ENCODE results near the gene SPC25.

SPC25 gene

DNA sequence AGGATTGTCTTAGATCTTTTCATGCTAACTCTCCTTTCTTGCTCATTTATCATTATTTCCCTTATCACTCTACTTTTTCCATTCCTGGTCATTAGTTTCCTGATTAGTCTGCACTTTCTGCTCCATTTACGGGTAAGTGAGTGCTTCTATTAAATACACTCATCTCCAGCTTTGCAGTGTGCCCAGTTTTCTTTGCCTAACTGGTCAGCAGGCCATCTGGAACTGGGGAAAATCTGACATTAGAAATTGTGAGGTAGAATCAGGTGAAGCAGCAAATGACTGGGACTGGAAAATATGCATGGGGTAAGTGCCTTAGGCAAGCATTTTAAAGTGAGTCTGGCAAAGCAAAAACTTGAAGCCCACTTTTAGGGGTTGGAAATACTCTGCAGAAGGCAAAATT lies 40.0 kb upstream of the SPC25 start:
- ChIA-PET CTCF (interaction anchor here (1.1 to 2.5 kb wide), 4 partner anchors 9 to 583 kb away, joined by 3 to 7 read pairs (median 4); no protein-coding TSS in a partner anchor), POLR2A (no interaction called here)
- TF ChIP-seq CTCF (IDR thresholded peaks at IDR 0.05; ENCODE audit: control extremely low read depth, extremely low read depth, low read depth, missing control alignments), result no peak
- no peak for DNase-seq (ENCODE audit: extremely low spot score)

DNA sequence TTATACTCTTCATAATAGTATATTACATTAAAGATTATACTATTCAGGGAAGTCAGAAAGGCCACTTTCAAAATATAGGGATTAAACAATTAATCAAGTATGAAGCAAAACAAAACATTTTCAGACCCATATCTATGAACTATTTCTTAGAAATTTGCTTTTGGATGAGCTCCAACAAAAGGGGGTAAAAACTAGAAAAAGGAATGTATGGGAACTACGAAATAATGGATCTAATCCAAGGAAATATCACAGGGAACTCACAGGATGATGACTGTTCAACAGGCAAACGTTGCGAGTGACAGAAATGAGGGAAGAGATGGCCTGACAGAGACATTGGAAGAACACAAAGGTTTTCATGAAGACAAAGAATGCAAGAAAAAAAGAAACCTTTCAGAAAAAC lies 38.8 kb upstream of the SPC25 start:
- POLR2A ChIA-PET, result no interaction called here
- CTCF ChIA-PET, result interaction anchor here (1.1 to 1.5 kb wide), 3 partner anchors 8 to 10 kb away, joined by 3 to 4 read pairs (median 3); no protein-coding TSS in a partner anchor
- TF ChIP-seq CTCF (IDR thresholded peaks at IDR 0.05; ENCODE audit: control extremely low read depth, extremely low read depth, low read depth, missing control alignments), result no peak
- no peak for DNase-seq (ENCODE audit: extremely low spot score)

DNA sequence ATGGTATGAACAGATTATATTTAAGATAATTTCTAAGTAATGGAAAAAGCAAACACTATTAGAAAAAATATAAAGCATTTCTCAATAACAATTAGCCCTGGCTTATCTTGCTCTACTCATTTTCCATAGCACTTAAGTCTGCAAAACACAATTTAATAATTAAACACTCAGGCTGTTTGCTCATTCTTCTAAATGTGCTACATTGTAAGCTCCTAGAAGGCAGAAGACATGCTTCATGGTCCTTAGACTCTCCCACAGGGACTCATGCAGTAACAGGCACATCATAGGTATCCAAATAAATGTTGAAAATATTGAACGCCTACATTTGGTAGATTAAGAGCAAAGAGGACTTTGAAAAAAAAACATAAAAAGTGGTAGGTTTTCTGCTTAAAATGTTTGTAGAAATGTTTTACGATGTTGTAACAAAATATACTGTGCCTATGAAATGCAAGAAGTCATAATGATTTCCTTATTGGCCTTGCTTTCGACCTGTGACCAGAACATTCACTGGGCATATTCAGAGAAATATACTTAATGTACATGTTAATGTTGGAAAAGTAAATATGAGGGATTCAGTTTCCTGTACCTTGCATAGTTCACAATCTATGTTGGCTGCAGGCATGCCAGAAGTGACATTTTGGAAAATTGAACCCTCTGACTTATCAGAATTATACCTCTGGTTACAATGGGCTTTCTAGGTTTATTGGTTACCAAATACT lies 38.0 kb upstream of the SPC25 start:
- ChIA-PET POLR2A (no interaction called here), CTCF (interaction anchor here (1.2 kb wide), 1 partner anchor 9 kb away, joined by 3 read pairs; no protein-coding TSS in a partner anchor)
- DNase-seq (ENCODE audit: extremely low spot score), result no peak
- TF ChIP-seq CTCF (IDR thresholded peaks at IDR 0.05; ENCODE audit: control extremely low read depth, extremely low read depth, low read depth, missing control alignments), result no peak

DNA sequence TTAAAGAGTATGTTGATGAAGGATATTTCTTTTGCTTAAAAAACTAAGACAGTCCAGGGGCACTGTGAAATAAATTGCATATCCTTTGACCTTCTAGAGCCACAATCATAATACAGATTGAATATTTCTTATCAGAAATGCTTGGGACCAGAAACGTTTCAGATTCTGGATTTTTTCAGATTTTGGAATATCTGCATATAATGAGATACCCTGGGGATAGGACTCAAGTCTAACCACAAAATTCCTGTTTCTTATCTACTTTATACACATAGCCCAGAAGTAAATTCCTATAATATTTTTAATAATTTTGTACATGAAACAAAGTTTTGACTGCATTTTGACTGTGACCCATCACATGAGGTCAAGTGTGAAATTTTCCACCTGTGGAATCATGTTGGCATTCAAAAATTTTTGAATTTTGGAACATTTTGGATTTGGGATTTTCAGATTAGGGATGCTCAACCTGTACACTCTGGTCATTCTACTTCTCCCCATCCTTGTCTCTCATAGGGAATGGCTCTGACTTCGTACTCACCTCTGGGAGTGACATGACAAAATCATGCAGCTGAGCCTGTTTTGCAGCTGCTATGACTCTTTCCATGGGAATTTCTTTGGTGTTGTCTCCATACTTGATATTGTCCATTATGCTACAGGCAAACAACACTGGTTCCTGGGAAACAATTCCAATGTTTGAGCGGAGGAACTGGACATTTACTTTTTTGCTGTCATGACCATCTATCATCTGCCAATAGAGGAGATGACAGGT lies 36.6 kb upstream of the SPC25 start:
- ChIA-PET CTCF (interaction anchor here (1.4 kb wide), 1 partner anchor 9 kb away, joined by 4 read pairs; no protein-coding TSS in a partner anchor), POLR2A (no interaction called here)
- no peak for TF ChIP-seq CTCF (IDR thresholded peaks at IDR 0.05; ENCODE audit: control extremely low read depth, extremely low read depth, low read depth, missing control alignments)
- no peak for DNase-seq (ENCODE audit: extremely low spot score)

DNA sequence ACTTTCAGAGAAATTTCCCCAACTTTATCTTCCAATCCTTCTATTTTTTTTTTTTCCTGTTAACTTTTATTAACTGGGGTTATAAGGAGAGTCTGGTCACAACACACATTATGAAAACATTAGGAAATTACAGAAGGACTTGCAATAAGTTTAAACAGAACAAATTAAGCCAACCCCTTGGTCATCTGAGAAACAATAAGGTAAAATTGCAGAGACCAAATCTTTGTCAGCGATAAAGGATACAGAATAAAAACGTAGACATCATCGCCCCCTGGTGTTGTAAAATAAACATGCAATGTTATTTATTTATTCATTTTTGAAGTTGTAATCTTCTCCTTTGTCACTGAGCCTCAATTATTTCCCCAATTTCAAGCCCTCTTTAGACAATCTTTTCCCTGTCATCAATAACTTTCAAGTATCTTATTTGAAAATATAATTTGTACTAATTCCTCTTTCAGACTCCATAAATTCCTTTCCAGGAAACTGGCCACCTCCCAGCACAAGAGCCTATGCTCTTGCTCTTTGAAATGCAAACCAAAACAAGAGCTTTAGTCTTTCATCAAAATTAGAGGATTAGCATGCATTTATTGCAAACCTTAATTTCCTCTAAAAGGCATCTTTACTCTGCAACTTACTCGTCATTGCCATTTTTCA lies 30.4 kb upstream of the SPC25 start:
- ChIA-PET CTCF (interaction anchor here (0.6 to 5.8 kb wide), 14 partner anchors 9 to 802 kb away, joined by 3 to 50 read pairs (median 4); no protein-coding TSS in a partner anchor), POLR2A (no interaction called here)
- TF ChIP-seq CTCF (IDR thresholded peaks at IDR 0.05; ENCODE audit: control extremely low read depth, extremely low read depth, low read depth, missing control alignments), result peak; percentile 51
- peak; percentile 38 for DNase-seq (ENCODE audit: extremely low spot score)

GRCh38 chr2:168916331-168916675 lies 26.1 kb upstream of the SPC25 start:
- no peak for DNase-seq (ENCODE audit: extremely low spot score)
- ChIA-PET CTCF (interaction anchor here (0.9 kb wide), 1 partner anchor 195 kb away, joined by 3 read pairs; no protein-coding TSS in a partner anchor), POLR2A (no interaction called here)
- no peak for TF ChIP-seq CTCF (IDR thresholded peaks at IDR 0.05; ENCODE audit: control extremely low read depth, extremely low read depth, low read depth, missing control alignments)
